Sigmoid colon (tissue), 4 donors: ENCODE measurements around the gene PVALB.

ENCODE experiments used
- EP300 ChIP-seq, 4 donors: sonication (generic); formaldehyde crosslinking; IDR thresholded peaks; one replicate each; pipeline ENCODE4 v1.6.1; 2017; ENCODE audit warnings: antibody characterized with exemption in 4 of 4
- POLR2A ChIP-seq, 2 donors: fragments of 450-650 bp; IDR thresholded peaks; one replicate each; pipeline ENCODE4 v1.6.1; 2016; ENCODE audit warnings: antibody characterized with exemption in 2 of 2, mild to moderate bottlenecking in 2 of 2, moderate library complexity in 2 of 2
- POLR2AphosphoS5 ChIP-seq, 4 donors: sonication (generic); formaldehyde crosslinking; IDR thresholded peaks; one replicate each; pipeline ENCODE4 v1.6.1; 2017; ENCODE audit warnings: antibody characterized with exemption in 4 of 4
- TF ChIP-seq, protein P1 (sequence below), 4 experiments: fragments of 450-650 bp in 3 of 4; fragments of 200-600 bp in 1 of 4; IDR thresholded peaks; one replicate each; pipeline ENCODE4 v1.5.1; 2016 to 2019; ENCODE audit warnings: antibody characterized with exemption in 4 of 4, mild to moderate bottlenecking in 3 of 4, moderate library complexity in 2 of 4

DNA sequence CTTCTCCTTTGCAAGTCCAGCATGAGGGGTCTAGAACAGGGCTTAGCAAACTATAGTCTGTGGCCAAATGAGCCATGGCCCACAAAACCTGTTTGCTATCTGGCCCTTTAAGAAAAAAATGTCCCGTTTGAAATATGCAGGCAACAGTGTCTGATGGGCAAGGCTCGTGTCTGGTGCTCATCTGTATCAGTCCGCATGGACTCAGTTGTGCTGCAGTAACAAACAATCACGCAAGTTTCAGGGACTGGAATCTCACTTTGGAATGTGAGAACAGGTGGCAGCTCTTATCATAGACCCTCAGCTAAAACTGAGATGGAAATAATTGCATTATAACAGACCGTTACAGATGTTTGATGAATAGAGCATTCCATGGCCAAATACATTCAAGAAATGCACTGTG, 19.1 kb upstream of the PVALB start:
- no peak for TF ChIP-seq POLR2A (IDR thresholded peaks at IDR 0.05)
- TF ChIP-seq, protein P1, sequence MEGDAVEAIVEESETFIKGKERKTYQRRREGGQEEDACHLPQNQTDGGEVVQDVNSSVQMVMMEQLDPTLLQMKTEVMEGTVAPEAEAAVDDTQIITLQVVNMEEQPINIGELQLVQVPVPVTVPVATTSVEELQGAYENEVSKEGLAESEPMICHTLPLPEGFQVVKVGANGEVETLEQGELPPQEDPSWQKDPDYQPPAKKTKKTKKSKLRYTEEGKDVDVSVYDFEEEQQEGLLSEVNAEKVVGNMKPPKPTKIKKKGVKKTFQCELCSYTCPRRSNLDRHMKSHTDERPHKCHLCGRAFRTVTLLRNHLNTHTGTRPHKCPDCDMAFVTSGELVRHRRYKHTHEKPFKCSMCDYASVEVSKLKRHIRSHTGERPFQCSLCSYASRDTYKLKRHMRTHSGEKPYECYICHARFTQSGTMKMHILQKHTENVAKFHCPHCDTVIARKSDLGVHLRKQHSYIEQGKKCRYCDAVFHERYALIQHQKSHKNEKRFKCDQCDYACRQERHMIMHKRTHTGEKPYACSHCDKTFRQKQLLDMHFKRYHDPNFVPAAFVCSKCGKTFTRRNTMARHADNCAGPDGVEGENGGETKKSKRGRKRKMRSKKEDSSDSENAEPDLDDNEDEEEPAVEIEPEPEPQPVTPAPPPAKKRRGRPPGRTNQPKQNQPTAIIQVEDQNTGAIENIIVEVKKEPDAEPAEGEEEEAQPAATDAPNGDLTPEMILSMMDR (IDR thresholded peaks at IDR 0.05), result no peak
- no peak for TF ChIP-seq POLR2AphosphoS5 (IDR thresholded peaks at IDR 0.05)
- no peak for TF ChIP-seq EP300 (IDR thresholded peaks at IDR 0.05)
